HFF-Myc (cell line): ENCODE measurements around the gene TMEM213.

Source experiments
- DNase-seq: peaks from one replicate; pipeline ENCODE4 v3.0.0-alpha.2; 2011; ENCODE audit warnings: low read depth; ENCODE audit errors: extremely low read depth
- H3K4me3 ChIP-seq: replicated peaks from 2 replicates; pipeline ENCODE4 v1.5.1; 2011; ENCODE audit warnings: low read depth, mild to moderate bottlenecking, control low read depth, low read length
- TF ChIP-seq, protein P1 (sequence below): IDR thresholded peaks from 2 replicates; pipeline ENCODE4 v1.5.1; 2012; ENCODE audit warnings: mild to moderate bottlenecking, low read depth, low read length, control low read depth; ENCODE audit errors: missing control alignments

The TMEM213 gene

DNA sequence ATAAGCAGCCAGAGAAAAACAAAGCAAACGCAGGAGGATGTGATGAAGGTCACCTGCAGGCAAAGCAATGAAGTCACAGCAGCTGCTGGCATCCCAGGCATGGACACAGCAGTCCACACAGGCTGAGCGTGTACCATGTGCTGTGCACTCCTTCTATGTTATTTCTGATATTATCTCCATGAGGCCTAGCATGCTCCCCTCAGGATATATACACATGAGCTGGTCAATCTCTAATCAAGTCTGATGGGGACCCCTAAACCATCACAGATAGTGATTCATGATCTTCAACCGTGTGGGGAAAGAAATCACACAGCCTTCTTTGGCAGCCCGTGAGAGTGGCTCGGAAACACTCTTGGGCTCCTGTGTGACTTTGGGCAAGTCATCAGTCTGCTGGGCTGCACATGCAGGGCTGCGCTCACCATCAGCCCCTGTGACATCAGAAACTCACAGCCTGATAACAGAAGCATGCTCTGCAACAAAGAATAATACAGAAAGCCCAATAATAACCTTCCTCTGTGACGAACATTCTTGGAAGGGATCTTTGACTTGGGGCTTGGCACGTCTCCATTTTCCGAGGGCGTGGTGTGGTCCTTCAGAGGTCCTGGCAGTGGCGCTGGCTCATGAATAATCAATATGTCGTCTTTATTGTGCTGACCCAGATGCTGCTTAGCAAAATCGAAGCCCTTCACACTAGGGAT, 83.2 kb downstream of the TMEM213 start:
- no peak for DNase-seq
- H3K4me3 ChIP-seq: no peak overlapping the region
- TF ChIP-seq, protein P1, sequence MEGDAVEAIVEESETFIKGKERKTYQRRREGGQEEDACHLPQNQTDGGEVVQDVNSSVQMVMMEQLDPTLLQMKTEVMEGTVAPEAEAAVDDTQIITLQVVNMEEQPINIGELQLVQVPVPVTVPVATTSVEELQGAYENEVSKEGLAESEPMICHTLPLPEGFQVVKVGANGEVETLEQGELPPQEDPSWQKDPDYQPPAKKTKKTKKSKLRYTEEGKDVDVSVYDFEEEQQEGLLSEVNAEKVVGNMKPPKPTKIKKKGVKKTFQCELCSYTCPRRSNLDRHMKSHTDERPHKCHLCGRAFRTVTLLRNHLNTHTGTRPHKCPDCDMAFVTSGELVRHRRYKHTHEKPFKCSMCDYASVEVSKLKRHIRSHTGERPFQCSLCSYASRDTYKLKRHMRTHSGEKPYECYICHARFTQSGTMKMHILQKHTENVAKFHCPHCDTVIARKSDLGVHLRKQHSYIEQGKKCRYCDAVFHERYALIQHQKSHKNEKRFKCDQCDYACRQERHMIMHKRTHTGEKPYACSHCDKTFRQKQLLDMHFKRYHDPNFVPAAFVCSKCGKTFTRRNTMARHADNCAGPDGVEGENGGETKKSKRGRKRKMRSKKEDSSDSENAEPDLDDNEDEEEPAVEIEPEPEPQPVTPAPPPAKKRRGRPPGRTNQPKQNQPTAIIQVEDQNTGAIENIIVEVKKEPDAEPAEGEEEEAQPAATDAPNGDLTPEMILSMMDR: no peak

DNA sequence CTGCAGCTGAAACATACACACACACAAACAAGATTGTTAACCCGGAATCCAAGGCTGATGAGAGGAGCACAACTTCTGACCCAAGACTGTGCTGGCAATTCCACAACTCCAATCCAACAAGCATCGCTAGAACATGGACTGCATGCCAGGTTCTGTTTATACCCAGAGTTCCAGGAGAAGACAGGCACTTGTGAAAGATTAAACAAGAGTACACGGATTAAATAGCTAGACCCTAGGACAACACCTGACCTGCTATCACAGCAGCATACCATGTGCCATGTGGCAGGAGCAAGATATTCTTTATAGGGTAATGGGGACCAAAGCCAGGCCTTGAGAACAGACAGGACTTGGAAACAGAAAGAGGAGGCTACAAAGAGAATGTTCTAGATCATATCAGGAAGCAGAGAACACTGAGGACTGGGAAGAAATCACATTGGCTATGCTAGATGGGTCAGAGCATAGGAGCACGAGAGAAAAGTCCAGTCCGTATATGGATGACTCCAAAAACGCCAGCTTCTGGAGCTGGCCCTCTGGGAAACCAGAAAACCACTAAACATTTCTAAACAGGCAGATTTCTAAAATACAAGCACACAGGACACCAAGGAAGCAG, 83.9 kb downstream of the TMEM213 start:
- H3K4me3 ChIP-seq: no peak overlapping the region
- TF ChIP-seq, protein P1: no peak
- DNase-seq: no peak

DNA sequence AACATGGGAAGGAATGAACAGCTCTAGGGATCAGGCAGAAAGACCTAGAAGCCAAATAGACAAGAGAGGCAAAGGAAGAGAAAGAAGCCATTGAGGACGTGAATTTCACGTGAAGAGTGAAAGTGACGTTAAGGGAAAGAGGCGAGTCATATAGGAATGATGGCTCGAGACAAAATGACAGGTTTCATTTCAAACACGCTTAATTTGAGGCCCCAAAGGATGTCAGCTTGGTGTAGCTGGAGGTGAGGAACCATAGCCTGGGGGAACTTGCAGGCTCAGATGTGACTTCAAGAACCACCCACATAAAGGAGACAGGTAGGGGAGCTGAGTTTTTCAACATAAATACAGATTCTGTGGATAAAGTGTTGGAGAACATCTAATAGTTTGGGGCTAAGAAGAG, 84.5 kb downstream of the TMEM213 start:
- DNase-seq: no peak
- no peak overlapping the region for H3K4me3 ChIP-seq
- TF ChIP-seq, protein P1: no peak

DNA sequence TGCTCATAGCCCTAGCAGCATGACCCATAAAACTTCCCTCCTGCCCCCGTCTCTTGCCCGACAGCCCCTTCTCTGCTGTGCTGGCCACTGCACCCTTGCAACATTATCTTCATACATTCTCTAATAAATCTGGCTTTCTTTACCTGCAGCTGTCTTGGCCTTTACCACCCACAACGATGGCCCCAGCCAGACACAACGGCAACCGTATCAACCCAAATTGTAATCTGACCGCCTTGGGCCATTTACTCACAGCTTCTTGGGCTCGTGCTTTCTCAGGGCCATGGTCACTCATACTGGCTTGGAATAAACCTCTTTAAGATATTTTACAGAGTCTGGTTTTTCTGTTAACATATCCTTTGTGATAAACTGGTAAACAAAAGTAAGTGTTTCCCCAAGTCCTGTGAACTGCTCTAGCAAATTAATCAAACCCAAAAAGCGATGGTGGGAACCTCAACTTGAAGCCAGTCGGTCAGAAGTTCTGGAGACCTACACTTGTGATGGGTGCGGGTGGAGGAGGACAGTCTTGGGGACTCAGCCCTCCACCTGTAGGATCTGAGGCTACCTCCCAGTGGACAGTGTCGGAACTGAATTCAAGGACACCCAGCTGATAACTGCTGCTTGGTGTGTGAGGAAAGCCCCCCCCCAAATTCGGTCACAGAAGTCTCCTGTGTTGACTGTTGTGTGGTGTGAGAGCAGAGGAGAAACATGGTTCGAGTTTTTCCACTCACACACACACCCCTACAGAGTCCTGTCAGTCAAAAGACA, 87.8 kb downstream of the TMEM213 start:
- H3K4me3 ChIP-seq: no peak overlapping the region
- DNase-seq: no peak
- TF ChIP-seq, protein P1: no peak

DNA sequence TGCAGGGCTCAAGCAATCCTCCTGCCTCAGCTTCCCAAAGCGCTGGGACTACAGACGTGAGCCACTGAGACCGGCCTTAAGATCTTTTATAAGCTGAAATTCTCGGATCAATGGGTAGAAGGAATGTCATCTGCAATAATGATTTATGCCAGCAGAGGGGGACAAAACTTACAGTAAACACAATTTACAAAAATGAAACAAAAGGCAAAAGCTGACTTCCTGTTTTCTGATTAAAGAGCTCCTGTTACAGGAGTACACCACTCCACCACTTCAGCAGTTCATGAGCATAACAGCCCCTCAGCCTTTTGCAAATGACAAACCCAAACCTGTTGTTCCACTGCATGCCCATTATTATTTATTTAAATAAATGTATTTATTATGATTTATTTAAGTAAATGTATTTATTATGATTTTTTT, 88.7 kb downstream of the TMEM213 start:
- no peak overlapping the region for H3K4me3 ChIP-seq
- DNase-seq: peak; percentile 67
- TF ChIP-seq, protein P1: peak; percentile 58

DNA sequence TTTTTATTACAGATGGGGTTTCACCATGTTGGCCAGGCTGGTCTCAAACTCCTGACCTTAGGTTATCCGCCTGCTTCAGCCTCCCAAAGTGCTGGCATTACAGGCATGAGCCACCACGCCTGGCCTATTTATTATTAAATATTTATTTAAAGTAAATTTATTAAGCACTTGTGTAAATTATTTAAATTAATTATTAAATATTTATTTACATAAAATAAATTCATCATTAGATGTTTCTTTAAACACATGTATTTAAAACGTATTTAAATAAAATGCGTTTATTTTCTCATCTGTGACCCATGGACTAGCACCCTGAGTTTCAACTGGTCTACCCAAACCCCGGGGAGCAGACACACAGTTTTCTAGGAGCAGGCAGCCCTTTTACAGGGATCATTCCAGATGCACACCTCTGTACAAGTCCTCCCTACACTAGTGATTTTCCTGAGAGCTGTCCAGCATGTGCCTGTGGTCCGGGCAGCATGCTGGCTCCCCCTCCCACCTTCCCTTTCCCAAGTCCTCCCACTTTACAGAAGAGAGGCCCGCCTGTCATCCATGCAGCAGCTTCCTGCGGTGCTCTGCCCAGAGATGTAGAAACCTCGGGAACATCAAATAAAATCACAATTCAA, 89.4 kb downstream of the TMEM213 start:
- H3K4me3 ChIP-seq: no peak overlapping the region
- DNase-seq: no peak
- TF ChIP-seq, protein P1: no peak
